ENCODE measurements around the gene MAPK1IP1L.
A peak's percentile ranks its signal among the peaks of the same experiment; 100 is the strongest.
"Not testable (repeated sequence)": the region's sequence is repeated elsewhere in the genome, so short reads cannot be mapped to it uniquely, and the experiment has no call there.

Gene MAPK1IP1L

DNA sequence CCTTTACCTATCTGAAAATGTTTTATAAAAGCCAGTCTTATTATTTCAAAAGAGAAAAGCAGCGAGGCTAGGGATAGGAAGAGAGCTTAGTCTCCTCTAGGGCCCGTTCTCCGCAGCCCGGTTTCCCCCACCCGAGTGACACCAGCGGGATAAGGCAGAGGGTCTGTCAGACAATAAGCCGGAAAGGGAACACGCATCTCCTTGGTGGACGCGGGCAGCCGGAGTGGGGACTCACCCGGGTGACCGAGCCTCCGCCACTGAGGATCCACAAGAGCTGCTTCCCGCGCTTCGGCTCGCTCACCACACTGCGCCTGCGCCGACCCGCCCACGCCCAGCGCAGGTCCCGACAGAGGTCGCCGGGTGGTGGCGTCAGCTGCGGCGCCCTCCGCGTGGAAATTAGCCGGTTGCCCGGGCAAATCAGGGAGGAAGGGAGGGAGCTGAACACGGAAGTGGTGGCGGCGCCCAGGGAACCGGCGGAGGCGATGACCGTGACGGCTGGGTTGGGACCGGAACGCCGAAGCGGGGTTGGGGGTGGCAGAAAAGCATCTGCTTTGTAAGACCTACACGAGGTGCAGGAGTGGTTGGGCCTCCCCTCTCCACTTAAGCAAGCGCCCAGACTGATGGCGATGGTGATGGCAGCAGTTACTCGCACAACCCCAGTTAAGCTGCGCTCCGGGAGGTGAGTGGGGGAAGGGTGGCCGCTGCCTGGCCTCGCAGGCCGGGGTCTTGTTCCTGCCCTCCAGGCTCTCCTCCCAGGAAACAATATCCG is 24.5 kb upstream of the MAPK1IP1L start, which contains the start of the genes SOCS4 and WDHD1:
Gene SOCS4 (plus strand): TSS at position 444 of the 769 bp plus-strand sequence. CDS start 15,806 bp downstream, outside the sequence.
Gene WDHD1 (minus strand): TSS at position 307 of the 769 bp plus-strand sequence. CDS start 312 bp downstream, outside the sequence.
- DNase-seq (ENCODE audit: low read depth) = peak; percentile 93
- TF ChIP-seq, protein P1, sequence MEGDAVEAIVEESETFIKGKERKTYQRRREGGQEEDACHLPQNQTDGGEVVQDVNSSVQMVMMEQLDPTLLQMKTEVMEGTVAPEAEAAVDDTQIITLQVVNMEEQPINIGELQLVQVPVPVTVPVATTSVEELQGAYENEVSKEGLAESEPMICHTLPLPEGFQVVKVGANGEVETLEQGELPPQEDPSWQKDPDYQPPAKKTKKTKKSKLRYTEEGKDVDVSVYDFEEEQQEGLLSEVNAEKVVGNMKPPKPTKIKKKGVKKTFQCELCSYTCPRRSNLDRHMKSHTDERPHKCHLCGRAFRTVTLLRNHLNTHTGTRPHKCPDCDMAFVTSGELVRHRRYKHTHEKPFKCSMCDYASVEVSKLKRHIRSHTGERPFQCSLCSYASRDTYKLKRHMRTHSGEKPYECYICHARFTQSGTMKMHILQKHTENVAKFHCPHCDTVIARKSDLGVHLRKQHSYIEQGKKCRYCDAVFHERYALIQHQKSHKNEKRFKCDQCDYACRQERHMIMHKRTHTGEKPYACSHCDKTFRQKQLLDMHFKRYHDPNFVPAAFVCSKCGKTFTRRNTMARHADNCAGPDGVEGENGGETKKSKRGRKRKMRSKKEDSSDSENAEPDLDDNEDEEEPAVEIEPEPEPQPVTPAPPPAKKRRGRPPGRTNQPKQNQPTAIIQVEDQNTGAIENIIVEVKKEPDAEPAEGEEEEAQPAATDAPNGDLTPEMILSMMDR (IDR thresholded peaks at IDR 0.05; ENCODE audit: low read length, missing control alignments) = no peak
- H3K4me3 ChIP-seq (replicated peaks; ENCODE audit: low read depth, low read length) = peak within 1 kb of the TSS; percentile 89

DNA sequence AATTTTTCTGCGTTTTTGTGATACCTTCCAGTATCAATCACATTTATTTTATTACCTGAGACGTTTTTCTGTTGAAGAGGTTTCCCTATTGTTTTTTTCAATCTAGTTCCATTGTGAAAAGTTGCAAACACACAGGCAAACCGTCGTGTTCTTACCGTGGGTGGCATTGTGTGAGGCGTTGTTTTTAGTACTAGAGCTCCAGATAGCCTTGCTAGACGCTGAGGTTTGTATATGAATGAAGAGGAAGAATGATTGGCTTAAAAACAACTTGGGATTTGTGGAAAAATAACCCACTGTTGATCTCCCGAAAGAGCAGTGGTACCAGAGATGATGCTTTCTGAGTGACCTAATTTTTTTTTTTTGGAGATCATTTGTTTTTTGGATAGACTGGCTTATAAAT is 23.4 kb upstream of the MAPK1IP1L start:
- TF ChIP-seq, protein P1 (IDR thresholded peaks at IDR 0.05; ENCODE audit: low read length, missing control alignments) = no peak
- peak; percentile 14 for DNase-seq (ENCODE audit: low read depth)
- peak overlapping the region; percentile 89 for H3K4me3 ChIP-seq (replicated peaks; ENCODE audit: low read depth, low read length)

DNA sequence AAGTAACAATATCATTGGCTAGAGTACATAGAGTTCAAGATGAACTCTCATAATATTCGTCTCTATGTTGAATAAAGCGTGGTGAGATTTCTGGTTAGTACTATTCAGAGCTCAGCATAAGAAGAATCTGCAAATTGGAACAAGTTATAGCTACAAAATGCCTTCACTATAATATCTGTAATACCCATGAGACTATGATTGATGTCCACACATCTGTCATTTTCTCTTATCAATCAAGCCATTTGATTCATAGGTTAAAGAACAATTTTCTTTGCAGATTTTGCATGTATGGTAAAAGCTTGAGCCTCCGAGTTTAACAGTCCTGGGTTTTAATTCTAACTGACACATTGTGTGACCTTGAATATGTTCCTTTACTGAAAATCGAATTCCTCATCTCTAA is 23.0 kb upstream of the MAPK1IP1L start:
- TF ChIP-seq, protein P1 (IDR thresholded peaks at IDR 0.05; ENCODE audit: low read length, missing control alignments) = no peak
- DNase-seq (ENCODE audit: low read depth) = no peak
- H3K4me3 ChIP-seq (replicated peaks; ENCODE audit: low read depth, low read length) = peak overlapping the region; percentile 89

DNA sequence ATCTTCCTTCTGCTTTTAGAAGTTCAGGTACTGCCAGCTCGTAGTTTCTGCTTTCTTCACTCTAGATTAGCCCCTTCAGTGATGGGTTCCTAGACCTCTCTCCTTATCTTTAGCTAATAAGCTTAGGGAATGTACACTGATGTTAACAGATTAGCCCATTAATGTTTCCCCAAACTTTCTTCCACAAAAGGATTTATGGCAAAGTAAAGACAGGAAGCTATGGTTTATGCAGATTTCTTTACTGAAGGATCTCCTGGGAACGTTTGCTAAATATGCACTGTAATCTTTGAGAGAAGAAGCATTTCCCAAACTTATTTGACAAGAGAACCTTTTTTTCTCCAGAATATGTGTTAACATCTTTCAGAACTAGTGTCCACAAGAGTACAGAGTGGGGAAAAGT is 20.3 kb upstream of the MAPK1IP1L start:
- DNase-seq (ENCODE audit: low read depth) = no peak

DNA sequence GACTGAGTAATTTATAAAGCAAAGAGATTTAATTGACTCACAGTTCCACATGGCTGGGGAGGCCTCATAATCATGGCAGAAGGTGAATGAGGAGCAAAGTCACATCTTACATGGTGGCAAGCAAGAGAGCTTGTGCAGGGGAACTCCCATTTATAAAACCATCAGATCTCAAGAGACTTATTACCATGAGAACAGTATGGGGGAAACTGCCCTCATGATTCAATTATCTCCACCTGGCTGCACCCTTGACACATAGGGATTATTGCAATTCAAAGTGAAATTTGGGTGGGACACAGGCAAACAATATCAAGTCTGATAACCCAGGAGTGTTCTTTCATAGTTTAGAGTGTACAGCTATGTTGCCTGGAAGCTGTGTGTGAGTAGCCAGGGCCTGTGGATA is 13.5 kb upstream of the MAPK1IP1L start:
- not testable (repeated sequence) for DNase-seq (ENCODE audit: low read depth)

More for the DNA sequence above, 20.3 kb upstream of the MAPK1IP1L start:
- TF ChIP-seq, protein P1 (IDR thresholded peaks at IDR 0.05; ENCODE audit: low read length, missing control alignments) = no peak
- no peak overlapping the region for H3K4me3 ChIP-seq (replicated peaks; ENCODE audit: low read depth, low read length)

DNA sequence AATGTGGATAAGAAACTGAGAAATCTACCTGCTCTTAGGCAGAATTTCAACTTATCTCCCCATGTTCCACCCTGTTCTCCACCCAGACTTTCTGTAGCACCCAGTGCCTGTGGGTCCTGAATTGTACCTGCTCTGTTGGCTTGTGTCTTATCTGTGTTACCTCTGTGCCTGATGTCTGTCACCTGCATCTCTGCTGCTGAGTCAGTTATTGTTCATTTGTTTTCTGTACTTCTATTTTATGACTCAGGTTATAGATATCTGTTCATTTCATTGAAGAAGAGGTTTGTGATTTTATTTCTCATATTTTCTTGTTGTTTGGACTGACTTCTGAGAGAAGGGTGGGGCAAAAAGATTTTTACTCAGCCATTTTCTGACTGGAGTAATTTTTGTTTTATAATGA is 12.7 kb upstream of the MAPK1IP1L start:
- no peak overlapping the region for H3K4me3 ChIP-seq (replicated peaks; ENCODE audit: low read depth, low read length)
- TF ChIP-seq, protein P1 (IDR thresholded peaks at IDR 0.05; ENCODE audit: low read length, missing control alignments) = no peak
- DNase-seq (ENCODE audit: low read depth) = no peak

More for the DNA sequence above, 13.5 kb upstream of the MAPK1IP1L start:
- H3K4me3 ChIP-seq (replicated peaks; ENCODE audit: low read depth, low read length) = not testable (repeated sequence)

DNA sequence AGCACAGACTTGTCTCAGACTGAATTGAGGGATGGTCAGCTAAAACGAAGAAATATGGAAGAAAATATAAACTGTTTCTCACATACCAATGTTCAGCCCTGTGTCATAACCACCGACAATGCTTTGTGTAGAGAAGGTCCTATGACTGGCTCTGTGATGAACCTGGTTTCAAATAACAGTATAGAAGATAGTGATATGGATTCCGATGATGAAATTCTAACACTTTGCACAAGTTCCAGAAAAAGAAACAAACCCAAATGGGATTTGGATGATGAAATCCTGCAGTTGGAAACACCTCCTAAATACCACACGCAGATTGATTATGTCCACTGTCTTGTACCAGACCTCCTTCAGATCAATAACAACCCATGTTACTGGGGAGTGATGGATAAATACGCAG is 7.9 kb upstream of the MAPK1IP1L start:
- H3K4me3 ChIP-seq (replicated peaks; ENCODE audit: low read depth, low read length) = no peak overlapping the region
- peak; percentile 11 for DNase-seq (ENCODE audit: low read depth)
- TF ChIP-seq, protein P1 (IDR thresholded peaks at IDR 0.05; ENCODE audit: low read length, missing control alignments) = no peak
